H1 (cell line): Measurements from ENCODE around the gene DENND1A. TPM values are rescaled to one million over a fixed set of nuclear protein-coding genes. Genes with fewer than 3 reads are reported as not detected.

Experiments
- ASH2L ChIP-seq: fragments of 200-600, 300-600 bp; sonication (generic); IDR thresholded peaks from one replicate; pipeline ENCODE4 v1.7.1; 2017; ENCODE audit warnings: low read length
- HDAC6 ChIP-seq: IDR thresholded peaks from one replicate; pipeline ENCODE4 v1.7.1; 2012; ENCODE audit warnings: low read depth, mild to moderate bottlenecking, inconsistent platforms, low read length, moderate library complexity
- MAFK ChIP-seq: IDR thresholded peaks from 2 replicates; pipeline ENCODE4 v1.6.1; 2012; ENCODE audit warnings: low read depth, mild to moderate bottlenecking, improper control_type of control experiment, low read length
- RAD21 ChIP-seq, 2 experiments: IDR thresholded peaks in 1 of 2; conservative IDR thresholded peaks in 1 of 2; 2 replicates each; pipeline ENCODE4 v1.6.1; 2011; ENCODE audit warnings: low read depth in 2 of 2, low read length in 2 of 2, improper control_type of control experiment in 1 of 2, inconsistent platforms in 1 of 2, mild to moderate bottlenecking in 1 of 2, moderate library complexity in 1 of 2
- RXRA ChIP-seq: IDR thresholded peaks from 2 replicates; pipeline ENCODE4 v1.6.1; 2011; ENCODE audit warnings: low read depth, mild to moderate bottlenecking, low read length, moderate library complexity; ENCODE audit not compliant: insufficient read depth
- SP1 ChIP-seq: IDR thresholded peaks from 2 replicates; pipeline ENCODE4 v1.6.1; 2011; ENCODE audit warnings: low read depth, low read length
- SUZ12 ChIP-seq: fragments of 200-600 bp; sonication (generic); IDR thresholded peaks from 2 replicates; pipeline ENCODE4 v1.6.1; 2012; ENCODE audit warnings: mild to moderate bottlenecking, inconsistent platforms, low read length, moderate library complexity, mixed read lengths
- TEAD4 ChIP-seq: IDR thresholded peaks from 2 replicates; pipeline ENCODE4 v1.6.1; 2012; ENCODE audit warnings: low read depth, low read length, inconsistent platforms, mixed read lengths
- polyA plus RNA-seq, 7 experiments: library from polyadenylated mRNA; depleted of rRNA in 3 of 7; stranded (reverse) in 5 of 7; unstranded in 2 of 7; fragments of >200 nt in 5 of 7; fragments of 200-250 nt in 2 of 7; gene quantifications; 1 replicate in 5 of 7; 2 replicates in 1 of 7; 4 replicates in 1 of 7; pipeline versions ENCODE4 v1.2.1 to v1.2.3, GENCODE V29; 2011 to 2013; ENCODE audit warnings: missing spikeins in 2 of 7, mixed read lengths in 2 of 7
- total RNA-seq: library from RNA; stranded (reverse); fragmentation: NEBNext Ultra II Directional; extraction: Animal tissue kit (Norgen Biotek cat#: 25700); gene quantifications from 2 replicates; pipeline ENCODE4 v1.2.1, GENCODE V29; 2021

Gene DENND1A
- total and polyA plus RNA-seq, 2 of the 8 experiments (the other 6 are each of a cell fraction or from before 2014, with no cell fraction given) = 24.1 to 26.4 TPM

- no peak for TF ChIP-seq RXRA
- TF ChIP-seq ASH2L = no peak
- no peak for TF ChIP-seq MAFK
- no peak for TF ChIP-seq SP1
- TF ChIP-seq HDAC6 = no peak
- no peak for TF ChIP-seq TEAD4
- TF ChIP-seq RAD21 (IDR thresholded peaks at IDR 0.05 in 1 of 2, conservative IDR thresholded peaks at IDR 0.05 in 1 of 2; ENCODE audit: low read depth in 2 of 2, low read length in 2 of 2) = no peak
- no peak for TF ChIP-seq SUZ12
Observed at GRCh38 chr9:123679330-123679987, 250.5 kb downstream of the DENND1A start (continued).
